T1000 (cell line): ENCODE data around the gene ZC3H13.
A peak's percentile ranks its signal among the peaks of the same experiment; 100 is the strongest.

Source experiments
- DNase-seq: peaks from one replicate; lab custom pipeline; 2025; ENCODE audit warnings: mixed read lengths; lab: John Stamatoyannopoulos, UW

ZC3H13 gene, protein sequence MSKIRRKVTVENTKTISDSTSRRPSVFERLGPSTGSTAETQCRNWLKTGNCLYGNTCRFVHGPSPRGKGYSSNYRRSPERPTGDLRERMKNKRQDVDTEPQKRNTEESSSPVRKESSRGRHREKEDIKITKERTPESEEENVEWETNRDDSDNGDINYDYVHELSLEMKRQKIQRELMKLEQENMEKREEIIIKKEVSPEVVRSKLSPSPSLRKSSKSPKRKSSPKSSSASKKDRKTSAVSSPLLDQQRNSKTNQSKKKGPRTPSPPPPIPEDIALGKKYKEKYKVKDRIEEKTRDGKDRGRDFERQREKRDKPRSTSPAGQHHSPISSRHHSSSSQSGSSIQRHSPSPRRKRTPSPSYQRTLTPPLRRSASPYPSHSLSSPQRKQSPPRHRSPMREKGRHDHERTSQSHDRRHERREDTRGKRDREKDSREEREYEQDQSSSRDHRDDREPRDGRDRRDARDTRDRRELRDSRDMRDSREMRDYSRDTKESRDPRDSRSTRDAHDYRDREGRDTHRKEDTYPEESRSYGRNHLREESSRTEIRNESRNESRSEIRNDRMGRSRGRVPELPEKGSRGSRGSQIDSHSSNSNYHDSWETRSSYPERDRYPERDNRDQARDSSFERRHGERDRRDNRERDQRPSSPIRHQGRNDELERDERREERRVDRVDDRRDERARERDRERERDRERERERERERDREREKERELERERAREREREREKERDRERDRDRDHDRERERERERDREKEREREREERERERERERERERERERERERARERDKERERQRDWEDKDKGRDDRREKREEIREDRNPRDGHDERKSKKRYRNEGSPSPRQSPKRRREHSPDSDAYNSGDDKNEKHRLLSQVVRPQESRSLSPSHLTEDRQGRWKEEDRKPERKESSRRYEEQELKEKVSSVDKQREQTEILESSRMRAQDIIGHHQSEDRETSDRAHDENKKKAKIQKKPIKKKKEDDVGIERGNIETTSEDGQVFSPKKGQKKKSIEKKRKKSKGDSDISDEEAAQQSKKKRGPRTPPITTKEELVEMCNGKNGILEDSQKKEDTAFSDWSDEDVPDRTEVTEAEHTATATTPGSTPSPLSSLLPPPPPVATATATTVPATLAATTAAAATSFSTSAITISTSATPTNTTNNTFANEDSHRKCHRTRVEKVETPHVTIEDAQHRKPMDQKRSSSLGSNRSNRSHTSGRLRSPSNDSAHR (N-terminal part only)

DNA sequence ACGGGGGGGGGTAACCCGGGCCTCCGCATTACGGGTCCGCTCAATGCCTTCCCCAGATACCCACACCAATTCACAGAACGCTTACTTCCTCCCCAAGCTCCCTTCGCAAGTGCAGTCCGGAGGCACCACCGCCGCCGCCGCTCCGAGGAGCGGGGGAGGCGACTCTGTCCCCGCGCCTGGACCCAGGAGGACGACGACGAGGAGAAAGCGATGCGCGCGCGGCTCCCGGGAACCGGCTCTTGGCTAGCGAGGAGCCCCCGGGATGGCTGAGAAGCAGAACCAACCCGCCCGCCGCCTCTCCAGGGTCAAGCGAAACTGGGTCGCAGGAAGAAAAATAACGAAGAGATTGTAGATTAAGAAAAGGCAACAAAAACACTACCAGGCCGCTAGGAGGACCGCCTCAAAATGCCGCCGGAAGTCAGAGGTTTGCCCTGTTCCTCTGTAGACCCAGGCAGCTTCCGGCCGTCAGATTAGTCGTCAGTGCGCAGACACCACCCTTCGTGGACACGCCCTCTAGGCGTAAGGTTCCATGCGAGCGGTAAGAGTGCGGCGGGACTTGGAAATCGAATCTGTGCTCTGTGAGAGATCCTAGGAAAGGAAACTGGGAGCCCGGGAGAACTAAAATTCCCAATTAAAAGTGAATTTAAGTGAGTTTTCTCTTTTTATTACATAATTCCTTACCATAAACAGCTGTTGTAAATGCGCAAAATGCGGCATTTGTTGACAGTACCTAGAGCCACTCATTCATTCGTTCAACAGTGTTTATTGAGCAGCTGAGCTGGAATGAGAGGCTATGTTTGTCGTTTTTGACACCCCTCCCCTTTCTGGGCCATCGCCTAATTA, at the start of gene ZC3H13:
TSS of gene ZC3H13 (minus strand) at position 428 of the 843 bp plus-strand sequence. CDS start 7,239 bp downstream, outside the sequence.
- peak; percentile 43 for DNase-seq

DNA sequence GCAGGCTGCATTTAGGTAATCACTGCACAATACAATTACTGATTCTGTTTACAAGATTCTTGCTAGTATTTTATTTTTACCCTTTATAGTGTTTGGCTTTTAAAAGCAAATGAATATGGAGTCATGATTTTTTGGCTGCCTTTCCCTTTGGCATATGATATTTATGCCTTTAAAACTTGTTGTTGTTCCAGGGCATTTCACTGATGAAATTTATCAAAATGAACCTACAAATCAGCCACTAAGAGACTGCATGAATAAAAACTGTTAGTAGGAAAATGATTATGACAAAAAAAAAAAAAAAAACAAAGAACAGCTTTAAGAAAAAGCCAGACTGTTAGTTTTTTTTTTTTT, 49.7 kb upstream of the ZC3H13 start:
- DNase-seq, result no peak

DNA sequence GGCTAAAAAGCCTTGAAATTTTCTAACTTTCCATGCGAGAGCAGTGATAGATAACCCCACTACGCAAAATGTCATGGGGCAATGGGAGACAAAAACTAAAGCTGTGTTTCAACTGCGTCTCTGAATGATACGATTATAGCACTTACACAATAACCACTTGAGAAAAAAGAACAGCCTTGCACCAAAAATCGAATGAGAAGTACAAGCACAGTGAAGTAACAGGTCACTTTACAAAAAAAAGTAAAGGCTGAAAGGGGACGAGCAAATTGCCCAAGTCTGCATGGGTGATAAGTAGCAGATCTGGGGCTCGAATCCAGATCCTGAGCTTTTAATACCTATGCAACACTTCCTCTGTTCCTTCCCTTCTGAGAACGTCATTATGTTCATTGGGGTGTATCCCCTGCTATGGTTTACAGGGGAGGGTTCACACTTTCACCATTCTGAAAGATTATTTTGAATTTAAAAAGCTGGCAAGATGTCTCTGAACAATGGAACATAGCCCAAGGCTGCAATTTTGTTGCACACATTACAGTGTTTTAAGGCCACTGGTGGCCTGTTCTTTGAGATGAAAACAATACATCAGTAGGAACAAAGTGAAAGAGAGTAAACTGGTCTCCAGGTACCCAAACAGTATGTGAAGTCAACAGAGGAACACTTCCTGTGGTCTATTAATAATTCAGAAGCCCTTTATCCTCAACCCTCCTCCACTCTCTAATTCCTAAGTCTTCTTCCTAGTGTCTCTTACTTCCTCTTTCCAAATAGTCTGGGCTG, 49.1 kb upstream of the ZC3H13 start:
- no peak for DNase-seq

DNA sequence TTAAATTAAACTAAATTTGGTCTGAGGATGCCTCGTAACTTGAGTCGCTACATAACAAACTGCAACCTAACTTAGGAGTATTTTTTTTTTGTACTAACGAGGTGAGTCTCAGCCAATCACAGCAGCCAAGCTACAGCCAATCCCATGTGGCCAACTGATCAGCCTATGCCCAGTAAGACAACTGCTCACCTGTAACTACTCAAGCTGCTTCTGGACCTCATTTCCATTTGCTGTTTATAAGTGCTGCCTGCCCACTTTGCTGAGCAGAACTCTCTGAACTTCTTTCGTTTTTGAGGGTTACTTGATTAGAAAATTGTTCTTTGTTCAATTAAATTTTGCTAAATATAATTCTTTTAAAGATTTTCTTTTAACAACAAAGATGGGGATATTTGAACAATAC, 48.5 kb upstream of the ZC3H13 start:
- DNase-seq, result no peak

DNA sequence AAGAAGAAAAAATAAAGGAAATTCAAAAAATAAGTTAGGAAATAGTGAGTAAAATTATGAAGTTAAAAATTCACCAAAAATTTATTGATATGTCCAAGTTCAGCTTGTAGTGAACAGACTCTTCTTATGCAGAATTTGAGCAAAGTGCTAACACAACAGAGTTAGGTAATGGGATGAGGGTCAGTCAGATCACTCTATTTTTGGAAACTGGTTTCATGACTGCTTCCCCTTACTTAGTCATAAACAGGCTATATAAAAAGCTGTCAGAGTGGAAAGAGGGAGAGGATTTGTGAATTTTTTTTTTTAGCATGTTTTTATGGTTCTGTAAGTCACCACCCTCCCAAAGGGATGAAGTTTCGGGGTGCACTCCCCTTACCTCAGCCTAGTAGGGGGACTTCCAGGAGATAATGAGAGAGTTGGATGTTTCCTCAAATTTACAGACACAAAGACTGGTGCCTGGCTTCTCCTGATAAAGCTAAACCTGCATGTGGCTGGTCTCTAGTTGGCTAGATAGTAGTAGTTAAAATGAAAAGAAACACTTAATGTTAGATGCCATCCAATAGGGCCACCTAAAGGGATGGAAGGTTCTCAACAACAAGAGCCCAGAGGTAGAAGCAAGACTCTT, 47.8 kb upstream of the ZC3H13 start:
- DNase-seq, result no peak

DNA sequence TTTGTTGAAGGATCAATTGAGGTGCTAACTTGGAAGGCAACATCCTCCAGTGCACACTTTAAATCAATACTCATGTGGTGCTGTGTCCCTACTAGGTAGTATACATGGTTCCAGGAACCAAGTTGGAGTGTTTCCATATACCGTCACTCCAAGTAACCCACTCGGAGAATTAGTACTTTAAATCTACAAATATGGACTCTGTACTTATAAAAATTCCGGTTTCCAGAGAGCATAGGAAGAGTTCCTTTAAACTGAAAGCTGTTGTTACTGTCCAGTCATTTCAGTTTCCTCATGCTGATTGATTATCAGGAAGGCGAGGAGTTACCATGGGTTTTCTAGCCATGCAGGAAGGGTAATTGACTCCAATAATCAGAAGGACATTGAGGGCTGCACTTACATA, 45.1 kb upstream of the ZC3H13 start:
- no peak for DNase-seq

DNA sequence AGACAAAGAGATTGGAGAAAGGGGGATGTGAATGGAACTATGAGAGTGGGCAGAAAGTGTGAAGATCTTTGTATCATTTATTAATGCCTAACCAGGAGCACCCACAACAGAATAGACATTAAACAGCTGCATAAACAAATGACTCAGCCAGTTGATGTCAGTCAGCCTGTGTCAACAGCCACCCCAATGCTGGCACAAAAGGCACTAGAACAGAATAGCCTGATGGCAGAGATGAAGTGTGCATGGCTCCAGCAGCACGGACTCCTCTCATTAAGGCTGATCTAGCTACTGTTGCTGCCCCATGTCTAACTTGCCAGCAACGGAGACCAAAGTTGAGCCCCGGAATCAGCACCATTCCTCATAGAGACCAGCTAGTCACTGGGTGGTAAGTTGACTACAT, 44.5 kb upstream of the ZC3H13 start:
- no peak for DNase-seq

DNA sequence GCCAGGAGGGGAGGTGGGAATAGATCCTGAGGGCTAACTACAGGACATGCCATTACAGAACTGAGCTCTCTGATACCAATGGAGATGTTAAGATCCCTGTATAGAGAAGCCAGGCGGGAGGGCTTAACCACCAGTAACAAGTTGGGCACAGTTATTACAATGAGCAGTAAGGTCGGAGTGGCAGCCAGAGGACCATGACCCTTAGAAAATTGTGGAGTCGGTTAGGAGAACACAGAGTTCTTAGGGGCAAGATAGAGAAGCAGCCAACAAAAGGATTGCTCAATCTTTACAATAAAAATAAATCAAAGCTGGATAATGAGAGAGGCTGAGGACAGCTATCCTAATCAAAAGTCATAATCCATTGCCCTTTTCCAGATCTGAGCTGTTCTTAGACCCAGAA, 41.9 kb upstream of the ZC3H13 start:
- DNase-seq, result no peak

DNA sequence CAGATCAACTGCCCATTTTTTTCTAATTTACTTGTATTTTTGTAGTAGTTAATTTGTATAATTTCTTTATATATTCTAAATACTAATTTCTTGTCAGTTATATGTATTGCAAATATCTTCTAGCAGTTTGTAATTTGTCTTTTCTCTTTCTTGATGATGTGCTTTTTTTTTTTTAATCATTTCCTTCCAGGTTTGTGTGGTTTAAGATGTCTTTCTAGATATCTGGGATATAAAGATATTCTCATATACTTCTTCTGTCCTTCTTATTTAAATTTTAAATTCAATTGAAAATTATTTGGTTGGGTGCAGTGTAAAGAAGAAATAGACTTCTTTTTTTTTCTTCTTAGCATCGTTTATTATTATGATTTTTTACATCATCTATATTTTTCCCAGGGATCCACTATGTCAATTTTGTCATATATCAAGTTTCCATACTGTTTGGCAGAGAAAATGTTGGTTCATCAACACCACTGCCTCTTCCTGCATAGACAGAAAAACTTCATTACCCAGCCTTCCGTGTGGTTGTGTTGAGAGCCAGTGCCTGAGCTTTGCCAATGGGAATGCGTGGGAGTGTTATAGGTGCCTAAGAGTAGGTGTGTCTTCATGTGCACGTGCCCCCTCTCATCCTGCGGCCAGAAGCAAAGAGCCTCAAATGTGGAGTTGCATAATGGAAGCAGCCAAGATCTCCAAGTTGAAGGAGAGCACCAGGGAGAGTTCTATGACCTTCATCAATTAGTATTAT, 36.4 kb upstream of the ZC3H13 start:
- DNase-seq, result no peak

DNA sequence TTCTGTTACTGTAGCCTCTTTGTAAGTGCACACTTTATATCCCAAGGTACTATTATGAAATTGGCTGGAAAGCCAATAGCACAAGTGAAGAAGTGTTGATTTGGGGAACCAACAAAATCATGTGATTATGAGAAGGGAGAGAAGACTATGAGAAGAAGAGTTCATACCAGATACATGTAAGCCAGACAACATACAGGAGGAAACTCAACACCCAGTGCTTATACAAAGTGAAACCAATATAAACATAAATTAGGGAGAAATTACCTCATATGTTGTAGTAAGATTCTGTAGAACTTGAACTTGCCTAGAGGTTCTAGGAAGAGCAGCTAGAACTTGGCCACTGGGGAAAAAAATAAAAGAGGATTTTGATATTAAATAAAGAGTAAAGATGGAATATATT, 34.9 kb upstream of the ZC3H13 start:
- DNase-seq, result no peak

DNA sequence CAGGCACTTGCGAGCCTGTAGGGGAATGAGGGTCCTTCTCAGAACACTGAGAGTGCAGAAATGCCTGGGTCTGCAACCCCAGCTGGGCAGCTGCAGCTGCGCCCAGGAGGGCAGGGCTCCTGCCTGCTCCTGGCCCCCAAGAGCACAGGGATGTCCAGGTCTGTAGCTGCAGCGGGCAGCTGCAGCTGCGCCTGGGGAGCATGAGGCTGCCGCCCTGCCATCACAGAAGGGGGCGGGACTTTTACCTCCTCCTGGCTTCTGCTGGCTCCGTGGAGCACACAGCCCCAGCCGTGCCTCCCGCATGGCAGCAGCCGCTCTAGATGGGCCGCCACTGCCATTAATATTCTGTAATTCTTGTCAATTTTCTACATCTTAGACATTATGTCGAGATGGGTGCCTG, 34.4 kb upstream of the ZC3H13 start:
- DNase-seq, result no peak

DNA sequence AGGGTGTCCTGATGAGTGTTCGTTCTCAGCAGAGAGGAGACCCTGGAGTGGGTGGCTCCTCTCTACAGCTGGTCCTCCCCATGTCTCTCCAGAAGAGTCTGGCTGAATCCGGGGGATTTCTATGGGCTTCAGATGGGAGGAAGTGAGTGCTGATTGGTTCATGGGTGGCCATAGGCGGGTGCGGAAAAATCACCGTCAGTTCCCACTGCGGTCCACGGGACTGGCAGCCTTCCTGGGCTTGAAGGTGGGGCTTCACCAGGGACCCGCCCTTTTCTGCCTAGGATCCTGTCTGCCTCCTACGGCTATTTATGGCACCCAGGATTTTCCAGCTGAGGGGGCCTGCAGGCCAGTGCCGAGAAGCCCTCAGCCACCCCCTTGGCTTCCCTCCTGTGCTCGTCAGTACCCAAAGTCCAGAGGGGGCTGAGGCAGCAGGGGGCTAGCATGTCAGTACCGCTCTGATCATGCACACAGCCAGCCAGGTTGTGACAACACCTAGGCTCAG, 33.9 kb upstream of the ZC3H13 start:
- no peak for DNase-seq

DNA sequence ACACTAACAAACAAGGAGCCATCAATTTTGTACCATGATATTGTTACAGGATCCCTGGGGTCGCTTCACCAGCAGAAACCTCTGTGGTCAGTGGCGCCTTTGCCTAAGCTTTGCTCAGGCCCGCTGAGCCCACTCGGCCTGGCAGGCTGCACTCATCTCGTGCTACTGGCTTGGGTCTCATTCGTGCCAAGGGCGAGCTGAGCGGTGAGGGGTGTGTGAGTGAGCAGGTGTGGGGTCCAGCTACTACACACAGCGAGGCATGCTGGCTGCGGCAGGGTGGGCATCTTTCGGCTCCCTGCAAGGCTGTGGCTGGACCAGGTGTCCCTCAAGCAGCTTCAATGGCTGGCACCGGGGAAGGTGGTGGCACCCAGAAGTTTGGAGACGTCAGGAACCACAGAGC, 33.2 kb upstream of the ZC3H13 start:
- DNase-seq, result no peak

DNA sequence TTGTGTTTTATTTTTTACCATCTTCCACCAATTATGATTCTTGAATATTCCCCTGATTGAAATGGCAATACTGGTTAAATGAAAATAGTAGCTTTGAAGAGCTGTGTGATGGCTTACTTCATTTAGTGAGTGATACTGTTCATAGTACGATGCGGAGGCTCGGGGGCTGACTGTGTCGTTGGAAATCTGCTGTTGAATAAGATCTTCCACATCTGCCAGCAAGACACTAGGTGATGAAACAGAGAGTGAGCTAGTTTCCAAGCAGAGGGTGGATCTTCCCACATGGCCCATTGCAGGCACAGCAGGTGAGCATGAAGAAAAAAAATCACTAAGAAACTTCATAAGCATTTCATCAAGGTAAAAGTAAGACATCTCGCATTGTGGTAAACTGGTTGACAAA, 29.8 kb upstream of the ZC3H13 start:
- DNase-seq, result no peak

DNA sequence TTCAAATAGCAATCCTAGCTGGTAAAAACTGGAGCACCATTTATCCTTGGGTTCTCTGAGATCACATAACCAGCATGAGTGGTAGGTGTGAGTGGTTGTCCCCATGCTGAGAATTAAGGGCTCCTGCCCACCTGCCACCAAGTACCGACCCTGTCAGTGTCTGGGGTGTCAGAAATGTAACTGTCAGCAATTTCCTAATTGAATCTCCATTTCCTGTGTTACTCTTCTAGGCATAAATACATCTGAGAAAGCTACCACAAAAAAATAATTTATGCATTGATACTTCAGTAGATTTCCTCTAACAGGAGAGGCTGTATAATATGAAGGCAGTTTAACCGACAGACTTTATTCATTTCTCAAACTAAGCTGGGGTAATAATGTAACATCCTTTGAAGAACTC, 27.2 kb upstream of the ZC3H13 start:
- DNase-seq, result no peak

DNA sequence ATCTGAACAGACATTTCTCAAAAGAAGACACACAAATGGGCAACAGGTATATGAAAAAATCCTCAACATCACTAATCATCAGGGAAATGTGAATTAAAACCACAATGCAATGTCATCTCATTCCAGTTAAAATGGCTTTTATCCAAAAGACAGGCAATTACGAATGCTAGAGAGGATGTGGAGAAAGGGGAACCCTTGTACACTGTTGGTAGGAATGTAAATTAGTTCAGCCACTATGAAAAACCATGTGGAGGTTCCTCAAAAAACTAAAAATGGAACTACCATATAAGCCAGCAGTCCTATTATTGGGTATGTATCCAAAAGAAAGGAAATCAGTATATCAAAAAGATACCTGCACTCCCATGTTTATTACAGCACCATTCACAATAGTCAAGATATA, 24.7 kb upstream of the ZC3H13 start:
- no peak for DNase-seq

DNA sequence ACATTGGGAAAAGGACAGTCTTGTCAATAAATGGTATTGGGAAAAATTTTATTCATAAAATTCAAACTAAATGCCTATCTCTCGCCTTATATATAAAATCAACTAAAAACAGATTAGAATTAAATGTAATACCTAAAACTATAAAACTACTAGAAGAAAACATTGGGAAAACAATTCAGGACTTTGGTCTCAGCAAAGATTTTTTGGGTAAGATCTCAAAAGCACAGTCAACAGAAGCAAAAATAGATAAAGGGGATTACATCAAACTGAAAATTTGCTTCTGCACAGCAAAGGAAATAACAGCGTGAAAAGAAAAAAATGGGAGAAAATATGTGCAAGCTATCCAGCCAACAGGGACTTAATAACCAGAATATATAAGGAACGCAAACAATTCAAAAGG, 24.3 kb upstream of the ZC3H13 start:
- no peak for DNase-seq

DNA sequence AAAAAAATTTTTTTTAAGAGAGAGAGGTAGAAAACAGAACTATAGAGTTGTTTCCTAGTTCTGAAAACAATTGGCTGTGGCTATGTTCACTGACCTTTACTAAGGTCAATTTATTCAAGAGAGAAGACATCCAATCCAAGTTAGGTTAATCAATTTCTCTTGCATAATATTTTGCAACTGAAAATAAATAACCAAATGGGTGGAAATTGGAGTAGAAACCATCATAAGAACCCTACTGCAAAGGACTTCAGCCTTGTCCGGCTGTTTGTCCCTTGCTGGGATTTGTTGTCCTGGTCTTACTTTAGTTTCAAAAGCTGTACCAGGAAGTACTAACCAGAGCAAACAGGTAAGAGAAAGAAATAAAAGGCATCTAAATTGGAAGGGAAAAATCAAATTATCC, 23.3 kb upstream of the ZC3H13 start:
- no peak for DNase-seq

DNA sequence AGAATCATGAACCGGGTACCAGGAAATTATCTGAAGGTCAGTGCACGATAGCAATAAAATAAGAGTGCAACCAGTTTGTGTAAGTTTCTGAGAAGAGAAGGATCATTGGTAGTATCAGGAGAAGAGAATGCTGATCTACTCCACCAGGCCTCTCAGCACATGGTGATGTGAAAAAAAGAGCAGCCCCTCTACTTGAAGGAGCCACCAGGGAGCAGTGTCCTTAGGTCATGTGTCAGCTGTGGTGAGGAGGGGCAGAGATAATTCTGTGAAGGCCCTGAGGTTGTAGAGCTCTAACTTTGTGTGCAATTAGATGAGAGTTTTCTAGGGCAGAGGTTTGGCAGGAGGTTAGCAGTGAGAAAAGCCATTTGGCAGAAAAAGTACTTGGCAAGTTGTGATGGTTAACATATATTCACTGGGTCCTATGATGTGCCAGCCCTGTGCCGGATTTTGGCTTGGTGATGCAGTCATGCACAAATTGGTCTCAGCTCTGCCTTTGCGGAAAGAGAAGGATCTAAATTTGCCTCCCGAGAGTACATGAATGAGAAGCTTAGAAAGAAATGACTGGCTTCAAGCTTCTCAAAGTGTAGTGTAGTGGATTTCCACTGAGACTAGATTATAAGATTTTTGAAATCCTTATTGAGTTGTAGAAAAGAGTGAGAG, 19.2 kb upstream of the ZC3H13 start:
- no peak for DNase-seq
